B cell (primary cell): ENCODE results near the gene SAPCD2. TPM values are rescaled to one million over a fixed set of nuclear protein-coding genes. Genes with fewer than 3 reads are reported as not detected.

Experiments
- ATAC-seq: fragments of 200-7000 bp; cut with Tn5 transposase; one replicate; pipeline ENCODE4 v1.10.0; 2021; ENCODE audit warnings: low read depth, mild to moderate bottlenecking, moderate number of reproducible peaks, moderate library complexity
- CTCF ChIA-PET: fragments of 350-600 bp; sonication (Branson Sonifier 250); formaldehyde crosslinking; loops from one replicate; lab custom pipeline; 2021; ENCODE audit warnings: antibody characterized with exemption, inconsistent platforms; lab: Charles Lee
- POLR2A ChIA-PET: fragments of 350-600 bp; sonication (Branson Sonifier 250); formaldehyde crosslinking; loops from one replicate; lab custom pipeline; 2021; ENCODE audit warnings: antibody characterized with exemption; lab: Charles Lee
- DNase-seq: peaks from one replicate; pipeline ENCODE4 v3.0.0; 2013
- H2AFZ ChIP-seq: 2 replicates; pipeline ENCODE4 v1.6.1; 2012; ENCODE audit warnings: mild to moderate bottlenecking, low read depth, low read length; ENCODE audit not compliant: insufficient read depth, poor library complexity, severe bottlenecking
- H3K27ac ChIP-seq, 2 donors: 1 replicate in 1 of 2; 2 replicates in 1 of 2; pipeline ENCODE4 v1.5.1; 2012 to 2013; ENCODE audit warnings: low read length in 2 of 2, mild to moderate bottlenecking in 2 of 2, moderate library complexity in 1 of 2
- H3K27me3 ChIP-seq, 4 experiments: fragments of 200-600 bp in 1 of 4; sonication (generic) in 1 of 4; replicated peaks in 1 of 4; 1 replicate in 2 of 4; 2 replicates in 2 of 4; pipeline versions ENCODE4 v1.6.1 to v1.7.0; 2013 to 2016; ENCODE audit warnings: low read length in 3 of 4, mild to moderate bottlenecking in 2 of 4, mixed read lengths in 1 of 4, moderate library complexity in 1 of 4; ENCODE audit not compliant: insufficient read depth in 4 of 4, control insufficient read depth in 3 of 4; ENCODE audit errors: control extremely low read depth in 1 of 4
- H3K36me3 ChIP-seq, 2 experiments: replicated peaks in 1 of 2; 1 replicate in 1 of 2; 2 replicates in 1 of 2; pipeline versions ENCODE4 v1.6.1 to v1.7.1; 2013; ENCODE audit warnings: low read length in 1 of 2; ENCODE audit not compliant: insufficient read depth in 2 of 2, control insufficient read depth in 1 of 2; ENCODE audit errors: control extremely low read depth in 1 of 2, extremely low read depth in 1 of 2
- H3K4me1 ChIP-seq, 2 donors: fragments of 200-600 bp in 1 of 2; sonication (generic) in 1 of 2; 1 replicate in 1 of 2; 2 replicates in 1 of 2; pipeline versions ENCODE4 v1.5.1 to v1.6.1; 2013 to 2017; ENCODE audit warnings: low read length in 2 of 2; ENCODE audit not compliant: control insufficient read depth in 2 of 2, insufficient read depth in 2 of 2
- H3K4me2 ChIP-seq: replicated peaks from 2 replicates; pipeline ENCODE3; 2012; ENCODE audit warnings: mild to moderate bottlenecking, low read depth, low read length; ENCODE audit not compliant: poor library complexity, severe bottlenecking
- H3K4me3 ChIP-seq, 5 experiments: fragments of 200-600 bp in 1 of 5; sonication (generic) in 1 of 5; 1 replicate in 3 of 5; 2 replicates in 2 of 5; pipeline versions ENCODE4 v1.5.1 to v1.7.0; 2011 to 2016; ENCODE audit warnings: low read length in 4 of 5, mild to moderate bottlenecking in 4 of 5, low read depth in 2 of 5, control low read depth in 1 of 5, moderate library complexity in 1 of 5; ENCODE audit not compliant: insufficient read depth in 1 of 5; ENCODE audit errors: control extremely low read depth in 1 of 5, extremely low read depth in 1 of 5
- H3K79me2 ChIP-seq: fragments of 200-600 bp; sonication (generic); one replicate; pipeline ENCODE4 v1.6.0; 2016; ENCODE audit warnings: low read length; ENCODE audit not compliant: control insufficient read depth, insufficient read depth
- H3K9ac ChIP-seq: fragments of 200-600 bp; sonication (generic); 2 replicates; pipeline ENCODE4 v1.6.1; 2017; ENCODE audit warnings: mild to moderate bottlenecking, low read length, moderate library complexity
- H3K9me3 ChIP-seq, 3 donors: one replicate each; pipeline versions ENCODE4 v1.6.1 to v1.7.1; 2013; ENCODE audit warnings: low read length in 2 of 3; ENCODE audit not compliant: control insufficient read depth in 2 of 3, insufficient read depth in 1 of 3; ENCODE audit errors: control extremely low read depth in 1 of 3
- H4K20me1 ChIP-seq: 2 replicates; pipeline ENCODE4 v1.6.0; 2012; ENCODE audit warnings: mild to moderate bottlenecking, low read length; ENCODE audit not compliant: insufficient read depth, control insufficient read depth, poor library complexity, severe bottlenecking
- H3K27ac Mint-ChIP-seq: one replicate; pipeline ENCODE4 v1.8.0; 2021; ENCODE audit warnings: mixed read lengths
- H3K27me3 Mint-ChIP-seq: one replicate; pipeline ENCODE4 v1.8.0; 2021; ENCODE audit warnings: mixed read lengths
- H3K4me1 Mint-ChIP-seq: one replicate; pipeline ENCODE4 v1.8.0; 2021; ENCODE audit warnings: mixed read lengths
- H3K4me3 Mint-ChIP-seq: one replicate; pipeline ENCODE4 v1.8.0; 2021; ENCODE audit warnings: mixed read lengths
- H3K9me3 Mint-ChIP-seq: one replicate; pipeline ENCODE4 v1.8.0; 2022; ENCODE audit warnings: mixed read lengths; ENCODE audit not compliant: insufficient read depth
- EZH2 ChIP-seq: IDR thresholded peaks from 2 replicates; pipeline ENCODE4 v1.6.1; 2012; ENCODE audit warnings: borderline replicate concordance, low read depth, mild to moderate bottlenecking, moderate library complexity, low read length; ENCODE audit not compliant: insufficient read depth, poor library complexity, severe bottlenecking
- WGBS: methylation state at CpG from one replicate; pipeline ENCODE4 v1.1.5; 2013; ENCODE audit warnings: missing lambda C conversion rate; ENCODE audit not compliant: insufficient coverage; 5-methylcytosine and 5-hydroxymethylcytosine counted together
- intact Hi-C: fragments of 100-400 bp; cut with micrococcal nuclease; formaldehyde crosslinking; loops from one replicate; pipeline ENCODE4 v1.10.0; 2022
- polyA plus RNA-seq: library from polyadenylated mRNA; depleted of rRNA; stranded (reverse); fragments of >200 nt; gene quantifications from 2 replicates; pipeline ENCODE4 v1.2.3, GENCODE V29; 2012
- total RNA-seq, 2 donors: library from RNA; stranded (reverse); fragments of 120-200 nt in 1 of 2; gene quantifications; 1 replicate in 1 of 2; 2 replicates in 1 of 2; pipeline versions ENCODE4 v1.2.3 to v1.2.4, GENCODE V29; 2013 to 2022
- TF ChIP-seq, protein P1 (sequence below): fragments of 200-600 bp; IDR thresholded peaks from one replicate; pipeline ENCODE4 v1.8.0; 2022; ENCODE audit warnings: antibody characterized with exemption, mild to moderate bottlenecking

Gene SAPCD2
- total and polyA plus RNA-seq, 2 donors (not counting 1 experiment from before 2014, with no cell fraction given) = 0.39 to 0.69 TPM

DNA sequence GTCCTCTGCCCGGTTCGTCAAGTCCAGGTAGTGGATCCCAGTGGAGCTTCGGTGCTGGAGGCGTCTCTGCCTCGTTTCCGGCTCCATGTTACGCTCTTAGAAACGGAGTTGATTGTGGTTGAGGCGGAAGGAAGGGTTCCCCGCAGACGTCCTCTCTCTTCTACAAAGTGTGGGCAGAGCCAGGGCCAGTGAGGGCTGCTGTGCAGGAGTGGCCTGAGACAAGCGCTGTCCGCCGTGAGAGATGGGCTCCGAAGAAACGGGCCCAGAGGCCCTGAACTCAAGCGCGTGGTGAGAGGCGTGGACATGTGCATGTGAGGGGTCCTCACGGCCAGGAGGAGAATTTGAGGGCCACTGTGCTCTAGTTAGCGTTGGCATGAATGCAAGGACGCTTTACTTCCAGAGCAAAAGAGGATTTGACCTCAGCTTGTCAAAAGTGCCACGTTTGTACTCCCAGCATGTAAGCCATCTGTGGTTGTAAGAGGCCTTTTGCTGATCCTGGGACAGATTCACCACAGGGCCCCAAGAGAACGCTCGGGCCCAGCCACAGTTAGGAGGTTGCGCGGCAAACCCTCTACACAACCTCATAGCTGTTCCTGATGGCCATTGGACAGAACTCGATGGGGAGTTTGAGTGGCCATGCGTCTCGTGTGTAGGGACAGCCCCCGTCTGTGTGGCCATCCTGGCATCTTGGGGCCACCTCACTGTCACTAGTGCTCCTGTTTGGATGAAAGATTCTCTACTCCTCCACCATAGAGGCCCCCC lies 26.6 kb upstream of the SAPCD2 start:
- Histone ChIP-seq H3K27me3 (no peaks in the 10 kb centered on the region), H3K27ac (no peak overlapping the region), H3K4me3 (no peak overlapping the region), H3K4me1 (peaks cover 0 to 12% of the 10 kb centered on the region in 2 donors), H3K36me3 (peaks cover 1 to 63% of the 10 kb centered on the region in 2 experiments), H2AFZ (no peak overlapping the region), H4K20me1 (peaks cover 8% of the 10 kb centered on the region), H3K79me2 (peaks cover 2% of the 10 kb centered on the region), H3K4me2 (no peak overlapping the region), H3K9ac (no peak overlapping the region), H3K9me3 (no peaks in the 10 kb centered on the region)
- H3K4me3 Mint-ChIP-seq = no peak overlapping the region
- ATAC-seq (no peak), DNase-seq (no peak)
- TF ChIP-seq, protein P1, sequence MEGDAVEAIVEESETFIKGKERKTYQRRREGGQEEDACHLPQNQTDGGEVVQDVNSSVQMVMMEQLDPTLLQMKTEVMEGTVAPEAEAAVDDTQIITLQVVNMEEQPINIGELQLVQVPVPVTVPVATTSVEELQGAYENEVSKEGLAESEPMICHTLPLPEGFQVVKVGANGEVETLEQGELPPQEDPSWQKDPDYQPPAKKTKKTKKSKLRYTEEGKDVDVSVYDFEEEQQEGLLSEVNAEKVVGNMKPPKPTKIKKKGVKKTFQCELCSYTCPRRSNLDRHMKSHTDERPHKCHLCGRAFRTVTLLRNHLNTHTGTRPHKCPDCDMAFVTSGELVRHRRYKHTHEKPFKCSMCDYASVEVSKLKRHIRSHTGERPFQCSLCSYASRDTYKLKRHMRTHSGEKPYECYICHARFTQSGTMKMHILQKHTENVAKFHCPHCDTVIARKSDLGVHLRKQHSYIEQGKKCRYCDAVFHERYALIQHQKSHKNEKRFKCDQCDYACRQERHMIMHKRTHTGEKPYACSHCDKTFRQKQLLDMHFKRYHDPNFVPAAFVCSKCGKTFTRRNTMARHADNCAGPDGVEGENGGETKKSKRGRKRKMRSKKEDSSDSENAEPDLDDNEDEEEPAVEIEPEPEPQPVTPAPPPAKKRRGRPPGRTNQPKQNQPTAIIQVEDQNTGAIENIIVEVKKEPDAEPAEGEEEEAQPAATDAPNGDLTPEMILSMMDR = no peak
- no peak for TF ChIP-seq EZH2
- peaks cover 6% of the 10 kb centered on the region for H3K4me1 Mint-ChIP-seq
- no peak overlapping the region for H3K27ac Mint-ChIP-seq
- intact Hi-C loops = no loop called here
- CTCF ChIA-PET = interaction anchor here (1.3 to 2.5 kb wide), 5 partner anchors 10 to 130 kb away, joined by 4 to 13 read pairs (median 10); partner anchors contain the start of genes MAN1B1 and RNF224
- POLR2A ChIA-PET = no interaction called here
- 99% methylated on average over 28 of the region's 31 CpGs for WGBS
- H3K27me3 Mint-ChIP-seq = no peaks in the 10 kb centered on the region
- no peaks in the 10 kb centered on the region for H3K9me3 Mint-ChIP-seq
